ENCODE results near the gene PLXNC1. TPM values are rescaled to one million over a fixed set of nuclear protein-coding genes. Genes with fewer than 3 reads are reported as not detected.

The PLXNC1 gene
- polyA plus RNA-seq, 1 of the 3 experiments (the other 2 are of a cell fraction) = 0.23 TPM

- no peak for TF ChIP-seq TCF12 (IDR thresholded peaks at IDR 0.05)
- no peak for TF ChIP-seq CHD2 (IDR thresholded peaks at IDR 0.05; ENCODE audit: low read length, partially characterized antibody)
- no peaks in the 10 kb centered on the region for H3K27me3 ChIP-seq (ENCODE audit: insufficient read depth)
- peaks cover 0 to 8% of the 10 kb centered on the region in 2 experiments; a peak in 3 of 4 replicates for H3K4me1 ChIP-seq (ENCODE audit: control insufficient read depth in 1 of 2, insufficient read depth in 2 of 2, low read depth in 1 of 2, low read length in 1 of 2)
- H3F3A ChIP-seq (replicated peaks; ENCODE audit: insufficient read depth) = no peaks in the 10 kb centered on the region
- no peak for DNase-seq
- CTCF ChIA-PET = no interaction called here
- no peaks in the 10 kb centered on the region for H3K9me2 ChIP-seq
- H3K4me2 ChIP-seq = no peak overlapping the region
- no peak overlapping the region for H2AFZ ChIP-seq (ENCODE audit: low read depth)
- WGBS (ENCODE audit: low lambda C conversion rate) = 52% methylated on average over 5 of the region's 5 CpGs
- no peaks in the 10 kb centered on the region for H4K20me1 ChIP-seq (ENCODE audit: insufficient read depth)
- no peaks in the 10 kb centered on the region for H3K9me3 ChIP-seq
- POLR2A ChIA-PET = no interaction called here
- no peak overlapping the region for H3K27ac ChIP-seq (ENCODE audit: low read depth in 2 of 2, low read length in 1 of 2)
- H3K4me3 ChIP-seq (ENCODE audit: low read depth in 2 of 2, low read length in 1 of 2) = no peak overlapping the region
- H3K36me3 ChIP-seq (replicated peaks in 1 of 2; ENCODE audit: control insufficient read depth in 1 of 2, insufficient read depth in 2 of 2, low read length in 1 of 2) = no peaks in the 10 kb centered on the region
- no peaks in the 10 kb centered on the region for H3K79me2 ChIP-seq (ENCODE audit: insufficient read depth)
- H3K9ac ChIP-seq = no peak overlapping the region
Observed at GRCh38 chr12:94200069-94200468, 51.7 kb downstream of the PLXNC1 start.

DNA sequence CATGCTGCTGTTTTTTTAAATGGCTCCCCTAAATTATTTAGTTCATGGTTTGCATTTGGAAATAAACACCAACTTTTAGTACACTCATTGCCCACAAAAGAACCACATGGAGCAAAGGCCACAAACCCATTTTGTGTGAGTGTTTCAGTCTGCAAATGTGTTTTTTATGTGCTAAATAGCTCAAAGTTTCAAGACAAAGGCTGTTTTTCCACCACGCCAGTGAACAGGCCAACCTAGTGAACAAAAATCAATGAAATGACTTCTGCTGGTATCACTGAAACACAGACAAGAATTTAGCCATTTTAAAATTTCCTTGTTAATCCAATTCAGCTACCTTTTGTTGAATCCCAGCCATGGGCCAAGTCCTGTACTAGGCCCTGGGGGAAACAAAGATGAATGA lies 52.3 kb downstream of the PLXNC1 start:
- ChIA-PET CTCF (no interaction called here), POLR2A (no interaction called here)
- Histone ChIP-seq H3K27ac (ENCODE audit: low read depth in 2 of 2, low read length in 1 of 2) (no peak overlapping the region), H4K20me1 (ENCODE audit: insufficient read depth) (no peaks in the 10 kb centered on the region), H3K4me2 (no peak overlapping the region), H3K4me1 (ENCODE audit: control insufficient read depth in 1 of 2, insufficient read depth in 2 of 2, low read depth in 1 of 2, low read length in 1 of 2) (peaks cover 0 to 11% of the 10 kb centered on the region in 2 experiments; a peak in 3 of 4 replicates), H2AFZ (ENCODE audit: low read depth) (no peak overlapping the region), H3K9me2 (no peaks in the 10 kb centered on the region), H3F3A (replicated peaks; ENCODE audit: insufficient read depth) (no peaks in the 10 kb centered on the region), H3K9me3 (no peaks in the 10 kb centered on the region), H3K79me2 (ENCODE audit: insufficient read depth) (no peaks in the 10 kb centered on the region), H3K9ac (no peak overlapping the region), H3K4me3 (ENCODE audit: low read depth in 2 of 2, low read length in 1 of 2) (no peak overlapping the region), H3K27me3 (ENCODE audit: insufficient read depth) (no peaks in the 10 kb centered on the region), H3K36me3 (replicated peaks in 1 of 2; ENCODE audit: control insufficient read depth in 1 of 2, insufficient read depth in 2 of 2, low read length in 1 of 2) (no peaks in the 10 kb centered on the region)
- WGBS (ENCODE audit: low lambda C conversion rate) = 58% methylated on average over 1 of the region's 1 CpG
- TF ChIP-seq, protein P1, sequence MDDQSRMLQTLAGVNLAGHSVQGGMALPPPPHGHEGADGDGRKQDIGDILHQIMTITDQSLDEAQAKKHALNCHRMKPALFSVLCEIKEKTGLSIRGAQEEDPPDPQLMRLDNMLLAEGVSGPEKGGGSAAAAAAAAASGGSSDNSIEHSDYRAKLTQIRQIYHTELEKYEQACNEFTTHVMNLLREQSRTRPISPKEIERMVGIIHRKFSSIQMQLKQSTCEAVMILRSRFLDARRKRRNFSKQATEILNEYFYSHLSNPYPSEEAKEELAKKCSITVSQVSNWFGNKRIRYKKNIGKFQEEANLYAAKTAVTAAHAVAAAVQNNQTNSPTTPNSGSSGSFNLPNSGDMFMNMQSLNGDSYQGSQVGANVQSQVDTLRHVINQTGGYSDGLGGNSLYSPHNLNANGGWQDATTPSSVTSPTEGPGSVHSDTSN (IDR thresholded peaks at IDR 0.05) = no peak
- TF ChIP-seq, protein P2, sequence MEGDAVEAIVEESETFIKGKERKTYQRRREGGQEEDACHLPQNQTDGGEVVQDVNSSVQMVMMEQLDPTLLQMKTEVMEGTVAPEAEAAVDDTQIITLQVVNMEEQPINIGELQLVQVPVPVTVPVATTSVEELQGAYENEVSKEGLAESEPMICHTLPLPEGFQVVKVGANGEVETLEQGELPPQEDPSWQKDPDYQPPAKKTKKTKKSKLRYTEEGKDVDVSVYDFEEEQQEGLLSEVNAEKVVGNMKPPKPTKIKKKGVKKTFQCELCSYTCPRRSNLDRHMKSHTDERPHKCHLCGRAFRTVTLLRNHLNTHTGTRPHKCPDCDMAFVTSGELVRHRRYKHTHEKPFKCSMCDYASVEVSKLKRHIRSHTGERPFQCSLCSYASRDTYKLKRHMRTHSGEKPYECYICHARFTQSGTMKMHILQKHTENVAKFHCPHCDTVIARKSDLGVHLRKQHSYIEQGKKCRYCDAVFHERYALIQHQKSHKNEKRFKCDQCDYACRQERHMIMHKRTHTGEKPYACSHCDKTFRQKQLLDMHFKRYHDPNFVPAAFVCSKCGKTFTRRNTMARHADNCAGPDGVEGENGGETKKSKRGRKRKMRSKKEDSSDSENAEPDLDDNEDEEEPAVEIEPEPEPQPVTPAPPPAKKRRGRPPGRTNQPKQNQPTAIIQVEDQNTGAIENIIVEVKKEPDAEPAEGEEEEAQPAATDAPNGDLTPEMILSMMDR (IDR thresholded peaks at IDR 0.05) = no peak
- TF ChIP-seq FOSL2 (IDR thresholded peaks at IDR 0.05; ENCODE audit: borderline replicate concordance, low read depth) (no peak), GATA2 (CRISPR knock-in tag; IDR thresholded peaks at IDR 0.05) (no peak), FOXJ3 (CRISPR knock-in tag; IDR thresholded peaks at IDR 0.05) (no peak), POLR2AphosphoS5 (IDR thresholded peaks at IDR 0.05; ENCODE audit: low read depth, low read length) (no peak), EZH2phosphoT487 (IDR thresholded peaks at IDR 0.05; ENCODE audit: borderline replicate concordance, low read depth) (no peak), GABPA (IDR thresholded peaks at IDR 0.05; ENCODE audit: low read depth) (no peak), RFX5 (IDR thresholded peaks at IDR 0.05; ENCODE audit: low read length) (no peak), RXRA (IDR thresholded peaks at IDR 0.05; ENCODE audit: borderline replicate concordance, low read depth) (no peak)
- no peak for DNase-seq

Measured in SK-N-SH (cell line).